Liver (tissue), 3 donors: ENCODE data around the gene ANKRD35.

Source experiments
- EGR1 ChIP-seq, 2 donors: IDR thresholded peaks; 2 replicates each; pipeline ENCODE4 v1.6.1; 2016 to 2018; ENCODE audit warnings: antibody characterized with exemption in 2 of 2, low read depth in 2 of 2
- FOXA1 ChIP-seq: IDR thresholded peaks from 2 replicates; pipeline ENCODE4 v1.6.1; 2016; ENCODE audit warnings: antibody characterized with exemption
- GABPA ChIP-seq, 2 donors: IDR thresholded peaks in 1 of 2; conservative IDR thresholded peaks in 1 of 2; 2 replicates each; pipeline ENCODE4 v1.6.1; 2016; ENCODE audit warnings: antibody characterized with exemption in 2 of 2, mild to moderate bottlenecking in 1 of 2, moderate library complexity in 1 of 2
- HNF4G ChIP-seq: IDR thresholded peaks from 2 replicates; pipeline ENCODE4 v1.6.1; 2016; ENCODE audit warnings: antibody characterized with exemption
- JUND ChIP-seq, 2 donors: IDR thresholded peaks; 2 replicates each; pipeline ENCODE4 v1.6.1; 2016; ENCODE audit warnings: antibody characterized with exemption in 2 of 2
- SP1 ChIP-seq: IDR thresholded peaks from 2 replicates; pipeline ENCODE4 v1.6.1; 2018; ENCODE audit warnings: antibody characterized with exemption, mild to moderate bottlenecking
- TAF1 ChIP-seq: conservative IDR thresholded peaks from 2 replicates; pipeline ENCODE4 v1.6.1; 2016; ENCODE audit warnings: antibody characterized with exemption, mild to moderate bottlenecking
- YY1 ChIP-seq: IDR thresholded peaks from 2 replicates; pipeline ENCODE4 v1.6.1; 2016; ENCODE audit warnings: antibody characterized with exemption, mild to moderate bottlenecking
- TF ChIP-seq, protein P1 (sequence below): fragments of 150-350 bp; IDR thresholded peaks from 2 replicates; pipeline ENCODE4 v1.5.1; 2017; ENCODE audit warnings: improper control_type of control experiment, low read depth, low read length; ENCODE audit not compliant: missing input control
- TF ChIP-seq, protein P2 (sequence below): IDR thresholded peaks from 2 replicates; pipeline ENCODE4 v1.6.1; 2016; ENCODE audit warnings: antibody characterized with exemption
- TF ChIP-seq, protein P3 (sequence below): IDR thresholded peaks from 2 replicates; pipeline ENCODE4 v1.6.1; 2016; ENCODE audit warnings: antibody characterized with exemption
- TF ChIP-seq, protein P4 (sequence below): IDR thresholded peaks from 2 replicates; pipeline ENCODE4 v1.6.1; 2016; ENCODE audit warnings: antibody characterized with exemption
- TF ChIP-seq, protein P5 (sequence below): IDR thresholded peaks from 2 replicates; pipeline ENCODE4 v1.6.1; 2016; ENCODE audit warnings: antibody characterized with exemption, mild to moderate bottlenecking
- donor health status: healthy.
- donor health status: healthy.

DNA sequence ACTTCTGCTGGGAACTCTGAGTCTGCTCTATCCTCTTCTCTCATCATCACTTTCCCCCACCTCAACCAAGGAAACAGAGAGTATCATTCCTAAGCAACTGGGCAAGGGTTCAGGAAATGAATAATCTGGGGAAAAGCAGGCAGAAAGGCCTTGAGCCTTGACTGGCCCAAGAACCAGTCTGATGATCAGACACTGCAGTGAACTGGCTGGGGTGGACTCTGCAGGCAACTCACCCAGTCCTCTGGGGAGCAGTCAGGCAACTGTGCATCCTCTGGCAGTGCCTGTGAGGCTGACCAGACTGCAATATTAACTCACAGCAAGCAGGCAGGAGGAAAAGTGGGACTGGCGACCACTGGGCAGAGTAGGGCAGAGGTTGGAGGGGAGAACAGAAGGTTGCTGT is 991 bp downstream of the ANKRD35 start:
- TF ChIP-seq, protein P1, sequence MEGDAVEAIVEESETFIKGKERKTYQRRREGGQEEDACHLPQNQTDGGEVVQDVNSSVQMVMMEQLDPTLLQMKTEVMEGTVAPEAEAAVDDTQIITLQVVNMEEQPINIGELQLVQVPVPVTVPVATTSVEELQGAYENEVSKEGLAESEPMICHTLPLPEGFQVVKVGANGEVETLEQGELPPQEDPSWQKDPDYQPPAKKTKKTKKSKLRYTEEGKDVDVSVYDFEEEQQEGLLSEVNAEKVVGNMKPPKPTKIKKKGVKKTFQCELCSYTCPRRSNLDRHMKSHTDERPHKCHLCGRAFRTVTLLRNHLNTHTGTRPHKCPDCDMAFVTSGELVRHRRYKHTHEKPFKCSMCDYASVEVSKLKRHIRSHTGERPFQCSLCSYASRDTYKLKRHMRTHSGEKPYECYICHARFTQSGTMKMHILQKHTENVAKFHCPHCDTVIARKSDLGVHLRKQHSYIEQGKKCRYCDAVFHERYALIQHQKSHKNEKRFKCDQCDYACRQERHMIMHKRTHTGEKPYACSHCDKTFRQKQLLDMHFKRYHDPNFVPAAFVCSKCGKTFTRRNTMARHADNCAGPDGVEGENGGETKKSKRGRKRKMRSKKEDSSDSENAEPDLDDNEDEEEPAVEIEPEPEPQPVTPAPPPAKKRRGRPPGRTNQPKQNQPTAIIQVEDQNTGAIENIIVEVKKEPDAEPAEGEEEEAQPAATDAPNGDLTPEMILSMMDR: no peak
- TF ChIP-seq JUND (IDR thresholded peaks at IDR 0.05): no peak
- TF ChIP-seq, protein P2, sequence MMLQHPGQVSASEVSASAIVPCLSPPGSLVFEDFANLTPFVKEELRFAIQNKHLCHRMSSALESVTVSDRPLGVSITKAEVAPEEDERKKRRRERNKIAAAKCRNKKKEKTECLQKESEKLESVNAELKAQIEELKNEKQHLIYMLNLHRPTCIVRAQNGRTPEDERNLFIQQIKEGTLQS: no peak
- TF ChIP-seq, protein P3, sequence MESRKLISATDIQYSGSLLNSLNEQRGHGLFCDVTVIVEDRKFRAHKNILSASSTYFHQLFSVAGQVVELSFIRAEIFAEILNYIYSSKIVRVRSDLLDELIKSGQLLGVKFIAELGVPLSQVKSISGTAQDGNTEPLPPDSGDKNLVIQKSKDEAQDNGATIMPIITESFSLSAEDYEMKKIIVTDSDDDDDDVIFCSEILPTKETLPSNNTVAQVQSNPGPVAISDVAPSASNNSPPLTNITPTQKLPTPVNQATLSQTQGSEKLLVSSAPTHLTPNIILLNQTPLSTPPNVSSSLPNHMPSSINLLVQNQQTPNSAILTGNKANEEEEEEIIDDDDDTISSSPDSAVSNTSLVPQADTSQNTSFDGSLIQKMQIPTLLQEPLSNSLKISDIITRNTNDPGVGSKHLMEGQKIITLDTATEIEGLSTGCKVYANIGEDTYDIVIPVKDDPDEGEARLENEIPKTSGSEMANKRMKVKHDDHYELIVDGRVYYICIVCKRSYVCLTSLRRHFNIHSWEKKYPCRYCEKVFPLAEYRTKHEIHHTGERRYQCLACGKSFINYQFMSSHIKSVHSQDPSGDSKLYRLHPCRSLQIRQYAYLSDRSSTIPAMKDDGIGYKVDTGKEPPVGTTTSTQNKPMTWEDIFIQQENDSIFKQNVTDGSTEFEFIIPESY: no peak
- TF ChIP-seq GABPA (IDR thresholded peaks at IDR 0.05 in 1 of 2, conservative IDR thresholded peaks at IDR 0.05 in 1 of 2): no peak
- TF ChIP-seq YY1: no peak
- TF ChIP-seq, protein P4, sequence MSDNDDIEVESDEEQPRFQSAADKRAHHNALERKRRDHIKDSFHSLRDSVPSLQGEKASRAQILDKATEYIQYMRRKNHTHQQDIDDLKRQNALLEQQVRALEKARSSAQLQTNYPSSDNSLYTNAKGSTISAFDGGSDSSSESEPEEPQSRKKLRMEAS: no peak
- TF ChIP-seq, protein P5, sequence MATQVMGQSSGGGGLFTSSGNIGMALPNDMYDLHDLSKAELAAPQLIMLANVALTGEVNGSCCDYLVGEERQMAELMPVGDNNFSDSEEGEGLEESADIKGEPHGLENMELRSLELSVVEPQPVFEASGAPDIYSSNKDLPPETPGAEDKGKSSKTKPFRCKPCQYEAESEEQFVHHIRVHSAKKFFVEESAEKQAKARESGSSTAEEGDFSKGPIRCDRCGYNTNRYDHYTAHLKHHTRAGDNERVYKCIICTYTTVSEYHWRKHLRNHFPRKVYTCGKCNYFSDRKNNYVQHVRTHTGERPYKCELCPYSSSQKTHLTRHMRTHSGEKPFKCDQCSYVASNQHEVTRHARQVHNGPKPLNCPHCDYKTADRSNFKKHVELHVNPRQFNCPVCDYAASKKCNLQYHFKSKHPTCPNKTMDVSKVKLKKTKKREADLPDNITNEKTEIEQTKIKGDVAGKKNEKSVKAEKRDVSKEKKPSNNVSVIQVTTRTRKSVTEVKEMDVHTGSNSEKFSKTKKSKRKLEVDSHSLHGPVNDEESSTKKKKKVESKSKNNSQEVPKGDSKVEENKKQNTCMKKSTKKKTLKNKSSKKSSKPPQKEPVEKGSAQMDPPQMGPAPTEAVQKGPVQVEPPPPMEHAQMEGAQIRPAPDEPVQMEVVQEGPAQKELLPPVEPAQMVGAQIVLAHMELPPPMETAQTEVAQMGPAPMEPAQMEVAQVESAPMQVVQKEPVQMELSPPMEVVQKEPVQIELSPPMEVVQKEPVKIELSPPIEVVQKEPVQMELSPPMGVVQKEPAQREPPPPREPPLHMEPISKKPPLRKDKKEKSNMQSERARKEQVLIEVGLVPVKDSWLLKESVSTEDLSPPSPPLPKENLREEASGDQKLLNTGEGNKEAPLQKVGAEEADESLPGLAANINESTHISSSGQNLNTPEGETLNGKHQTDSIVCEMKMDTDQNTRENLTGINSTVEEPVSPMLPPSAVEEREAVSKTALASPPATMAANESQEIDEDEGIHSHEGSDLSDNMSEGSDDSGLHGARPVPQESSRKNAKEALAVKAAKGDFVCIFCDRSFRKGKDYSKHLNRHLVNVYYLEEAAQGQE: no peak
- TF ChIP-seq HNF4G: no peak
- TF ChIP-seq FOXA1: no peak
- no peak for TF ChIP-seq TAF1
- TF ChIP-seq EGR1 (IDR thresholded peaks at IDR 0.05; ENCODE audit: low read depth in 2 of 2): no peak
- no peak for TF ChIP-seq SP1
